AG04449 (cell line): Measurements from ENCODE around the gene SERPINB6.

Experiments used
- CTCF ChIA-PET: fragments of 350-600 bp; formaldehyde crosslinking; extraction: SDS; loops from one replicate; lab custom pipeline; 2021; ENCODE audit warnings: antibody characterized with exemption; lab: Yijun Ruan, JAX
- POLR2A ChIA-PET: fragments of 400-600, 350-600 bp; formaldehyde crosslinking; extraction: SDS; loops from one replicate; lab custom pipeline; 2020; ENCODE audit warnings: antibody characterized with exemption, inconsistent platforms; lab: Yijun Ruan, JAX
- DNase-seq: peaks from one replicate; pipeline ENCODE4 v3.0.0-alpha.2; 2010; ENCODE audit warnings: low read depth, low spot score
- H3K4me3 ChIP-seq: 2 replicates; pipeline ENCODE4 v1.5.1; 2011; ENCODE audit warnings: low read depth, mild to moderate bottlenecking, control low read depth, low read length
- TF ChIP-seq, protein P1 (sequence below): IDR thresholded peaks from one replicate; pipeline ENCODE4 v1.5.1; 2011; ENCODE audit warnings: mild to moderate bottlenecking, moderate library complexity, low read length, control low read depth, inconsistent platforms; ENCODE audit not compliant: insufficient read depth; ENCODE audit errors: missing control alignments

The SERPINB6 gene

GRCh38 chr6:2988426-2989331 is 17.3 kb upstream of the SERPINB6 start:
- ChIA-PET POLR2A (interaction anchor here (1.2 to 3.0 kb wide), 8 partner anchors 11 to 142 kb away, joined by 4 to 22 read pairs (median 10); partner anchors contain the start of genes NQO2, RIPK1 and SERPINB6), CTCF (interaction anchor here (0.6 to 6.7 kb wide), 26 partner anchors 8 to 251 kb away, joined by 3 to 210 read pairs (median 7); partner anchors contain the start of genes NQO2, RIPK1, SERPINB1 and SERPINB6)
- TF ChIP-seq, protein P1, sequence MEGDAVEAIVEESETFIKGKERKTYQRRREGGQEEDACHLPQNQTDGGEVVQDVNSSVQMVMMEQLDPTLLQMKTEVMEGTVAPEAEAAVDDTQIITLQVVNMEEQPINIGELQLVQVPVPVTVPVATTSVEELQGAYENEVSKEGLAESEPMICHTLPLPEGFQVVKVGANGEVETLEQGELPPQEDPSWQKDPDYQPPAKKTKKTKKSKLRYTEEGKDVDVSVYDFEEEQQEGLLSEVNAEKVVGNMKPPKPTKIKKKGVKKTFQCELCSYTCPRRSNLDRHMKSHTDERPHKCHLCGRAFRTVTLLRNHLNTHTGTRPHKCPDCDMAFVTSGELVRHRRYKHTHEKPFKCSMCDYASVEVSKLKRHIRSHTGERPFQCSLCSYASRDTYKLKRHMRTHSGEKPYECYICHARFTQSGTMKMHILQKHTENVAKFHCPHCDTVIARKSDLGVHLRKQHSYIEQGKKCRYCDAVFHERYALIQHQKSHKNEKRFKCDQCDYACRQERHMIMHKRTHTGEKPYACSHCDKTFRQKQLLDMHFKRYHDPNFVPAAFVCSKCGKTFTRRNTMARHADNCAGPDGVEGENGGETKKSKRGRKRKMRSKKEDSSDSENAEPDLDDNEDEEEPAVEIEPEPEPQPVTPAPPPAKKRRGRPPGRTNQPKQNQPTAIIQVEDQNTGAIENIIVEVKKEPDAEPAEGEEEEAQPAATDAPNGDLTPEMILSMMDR = peak; percentile 84
- DNase-seq = peak; percentile 62
- peak overlapping the region; percentile 71 for H3K4me3 ChIP-seq

DNA sequence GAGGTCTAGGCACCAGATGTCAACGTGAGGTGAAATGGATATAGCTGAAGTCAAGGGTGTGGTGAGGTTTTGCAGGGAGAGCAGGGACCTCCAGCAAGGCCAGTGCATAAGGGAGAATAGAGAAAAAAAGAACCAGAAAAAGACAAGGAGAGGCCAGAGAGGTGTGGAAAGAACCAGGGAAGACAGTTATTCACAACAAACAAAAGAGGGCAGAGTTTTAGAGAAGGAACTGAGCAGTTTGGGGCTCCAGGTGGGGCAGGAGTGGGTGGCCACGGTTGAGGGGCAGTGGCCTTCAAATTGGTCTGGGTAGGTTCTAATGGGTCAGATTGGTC is 16.7 kb upstream of the SERPINB6 start:
- DNase-seq = no peak
- H3K4me3 ChIP-seq = peak overlapping the region; percentile 71
- CTCF ChIA-PET = interaction anchor here (1.2 to 6.7 kb wide), 16 partner anchors 8 to 250 kb away, joined by 4 to 210 read pairs (median 20); partner anchors contain the start of genes NQO2, RIPK1 and SERPINB1
- POLR2A ChIA-PET = interaction anchor here (1.2 to 3.0 kb wide), 6 partner anchors 10 to 80 kb away, joined by 4 to 22 read pairs (median 10); partner anchors contain the start of genes NQO2, RIPK1 and SERPINB6
- TF ChIP-seq, protein P1 = no peak

GRCh38 chr6:2986722-2987221 is 15.4 kb upstream of the SERPINB6 start:
- ChIA-PET CTCF (interaction anchor here (0.7 to 6.7 kb wide), 19 partner anchors 11 to 249 kb away, joined by 3 to 210 read pairs (median 4); partner anchors contain the start of genes RIPK1, SERPINB1 and WRNIP1), POLR2A (interaction anchor here (0.6 to 1.5 kb wide), 6 partner anchors 9 to 81 kb away, joined by 3 to 5 read pairs (median 4); partner anchors contain the start of genes RIPK1 and SERPINB6)
- no peak overlapping the region for H3K4me3 ChIP-seq

GRCh38 chr6:2984738-2985406 is 13.5 kb upstream of the SERPINB6 start:
- ChIA-PET CTCF (interaction anchor here (0.5 to 5.2 kb wide), 7 partner anchors 10 to 247 kb away, joined by 3 to 55 read pairs (median 5); partner anchors contain the start of gene NQO2), POLR2A (interaction anchor here (0.9 kb wide), 1 partner anchor 13 kb away, joined by 5 read pairs; the partner anchor contains the start of gene SERPINB6)
- no peak for DNase-seq
- no peak overlapping the region for H3K4me3 ChIP-seq
- TF ChIP-seq, protein P1 = no peak

More at GRCh38 chr6:2986722-2987221, 15.4 kb upstream of the SERPINB6 start:
- TF ChIP-seq, protein P1 = no peak
- peak; percentile 80 for DNase-seq

GRCh38 chr6:2982426-2983117 is 11.2 kb upstream of the SERPINB6 start:
- CTCF ChIA-PET = interaction anchor here (2.7 kb wide), 1 partner anchor 30 kb away, joined by 17 read pairs; no protein-coding TSS in a partner anchor
- POLR2A ChIA-PET = no interaction called here
- no peak overlapping the region for H3K4me3 ChIP-seq
- no peak for DNase-seq
- TF ChIP-seq, protein P1 = no peak
